ENCODE measurements around the gene RPL39L.

- TF ChIP-seq CTCF (conservative IDR thresholded peaks at IDR 0.05) (no peak), ZFX (IDR thresholded peaks at IDR 0.05) (no peak)
Measured at GRCh38 chr3:187146389-187146788, 7.1 kb upstream of the RPL39L start.

Measured in C4-2B (cell line).